GM23338 (cell line): Measurements from ENCODE around the gene C6orf89. TPM values are rescaled to one million over a fixed set of nuclear protein-coding genes. Genes with fewer than 3 reads are reported as not detected.

Experiments used
- ATAC-seq: fragments of 200-7000 bp; cut with Tn5 transposase; 3 replicates; pipeline ENCODE4 v1.9.1; 2020
- DNase-seq: peaks from one replicate; pipeline ENCODE4 v3.0.0-alpha.2; 2015; ENCODE audit warnings: low spot score
- H2AFZ ChIP-seq: fragments of 200-600 bp; sonication (generic); 2 replicates; pipeline ENCODE4 v1.8.0; 2016; ENCODE audit warnings: antibody characterized with exemption, mild to moderate bottlenecking, moderate library complexity
- H3F3A ChIP-seq: fragments of 200-600 bp; sonication (generic); replicated peaks from 2 replicates; pipeline ENCODE4 v1.8.0; 2017; ENCODE audit warnings: antibody characterized with exemption, mixed run types, low read depth
- H3K27ac ChIP-seq: fragments of 200-600 bp; sonication (generic); 2 replicates; pipeline ENCODE4 v1.6.1; 2016; ENCODE audit warnings: low read depth
- H3K27me3 ChIP-seq: fragments of 200-600 bp; sonication (generic); 2 replicates; pipeline ENCODE4 v1.8.0; 2016; ENCODE audit warnings: mild to moderate bottlenecking, mixed run types, moderate library complexity; ENCODE audit not compliant: insufficient read depth
- H3K36me3 ChIP-seq: fragments of 200-600 bp; sonication (generic); 2 replicates; pipeline ENCODE4 v1.8.0; 2016; ENCODE audit warnings: mild to moderate bottlenecking; ENCODE audit not compliant: insufficient read depth
- H3K4me1 ChIP-seq: fragments of 200-600 bp; sonication (generic); 2 replicates; pipeline ENCODE4 v1.8.0; 2016; ENCODE audit warnings: mild to moderate bottlenecking, moderate library complexity; ENCODE audit not compliant: insufficient read depth
- H3K4me2 ChIP-seq: fragments of 200-600 bp; sonication (generic); 2 replicates; pipeline ENCODE4 v1.7.1; 2017; ENCODE audit warnings: mixed run types
- H3K4me3 ChIP-seq: fragments of 200-600 bp; sonication (generic); 2 replicates; pipeline ENCODE4 v1.6.1; 2016; ENCODE audit warnings: mixed run types
- H3K79me2 ChIP-seq: fragments of 200-600 bp; sonication (generic); replicated peaks from 2 replicates; pipeline ENCODE4 v1.8.0; 2017; ENCODE audit warnings: mild to moderate bottlenecking; ENCODE audit not compliant: insufficient read depth
- H3K9me2 ChIP-seq: fragments of 200-600 bp; sonication (generic); 2 replicates; pipeline ENCODE4 v1.8.0; 2017; ENCODE audit not compliant: insufficient read depth
- H4K20me1 ChIP-seq: fragments of 200-600 bp; sonication (generic); replicated peaks from 2 replicates; pipeline ENCODE4 v1.8.0; 2017; ENCODE audit warnings: mild to moderate bottlenecking; ENCODE audit not compliant: insufficient read depth
- H3K27ac Mint-ChIP-seq: 2 replicates; pipeline ENCODE4 v1.8.0; 2020; ENCODE audit warnings: inconsistent platforms, mild to moderate bottlenecking, moderate library complexity, mixed read lengths
- H3K27me3 Mint-ChIP-seq: 3 replicates; pipeline ENCODE4 v1.8.0; 2022; ENCODE audit warnings: low read depth, mild to moderate bottlenecking, moderate library complexity, mixed read lengths, inconsistent platforms; ENCODE audit not compliant: insufficient read depth, poor library complexity
- H3K36me3 Mint-ChIP-seq: 3 replicates; pipeline ENCODE4 v1.8.0; 2021; ENCODE audit warnings: low read depth, mild to moderate bottlenecking, inconsistent platforms, moderate library complexity, mixed read lengths
- H3K4me1 Mint-ChIP-seq: 3 replicates; pipeline ENCODE4 v1.8.0; 2020; ENCODE audit warnings: mild to moderate bottlenecking, inconsistent platforms, mixed read lengths
- H3K4me3 Mint-ChIP-seq: 3 replicates; pipeline ENCODE4 v1.8.0; 2021; ENCODE audit warnings: moderate library complexity, mild to moderate bottlenecking, inconsistent platforms, mixed read lengths
- H3K9me3 Mint-ChIP-seq: 3 replicates; pipeline ENCODE4 v1.8.0; 2020; ENCODE audit warnings: moderate library complexity, mild to moderate bottlenecking, inconsistent platforms, mixed read lengths
- CREB1 ChIP-seq: fragments of 250-450 bp; sonication (Bioruptor Pico); IDR thresholded peaks from 2 replicates; pipeline ENCODE4 v1.5.0; 2020; ENCODE audit warnings: low read depth, mild to moderate bottlenecking, moderate library complexity
- CTCF ChIP-seq, 2 experiments: fragments of 200-600 bp in 1 of 2; sonication (generic) in 1 of 2; conservative IDR thresholded peaks; 2 replicates each; pipeline versions ENCODE4 v1.5.1 to v1.6.1; 2016 to 2017; ENCODE audit warnings: antibody characterized with exemption in 2 of 2, low read depth in 2 of 2, mild to moderate bottlenecking in 2 of 2, moderate library complexity in 1 of 2
- ETS1 ChIP-seq: IDR thresholded peaks from 2 replicates; pipeline ENCODE4 v1.6.1; 2016; ENCODE audit warnings: antibody characterized with exemption
- EZH2 ChIP-seq: fragments of 200-600 bp; sonication (generic); IDR thresholded peaks from one replicate; pipeline ENCODE4 v1.8.0; 2017; ENCODE audit warnings: antibody characterized with exemption, mild to moderate bottlenecking, low read depth; ENCODE audit not compliant: unreplicated experiment
- EZH2phosphoT487 ChIP-seq: fragments of 200-600 bp; sonication (generic); IDR thresholded peaks from one replicate; pipeline ENCODE4 v1.8.1; 2018; ENCODE audit warnings: antibody characterized with exemption; ENCODE audit not compliant: unreplicated experiment
- JUNB ChIP-seq: IDR thresholded peaks from one replicate; pipeline ENCODE4 v1.6.1; 2016; ENCODE audit warnings: antibody characterized with exemption; ENCODE audit not compliant: unreplicated experiment
- NANOG ChIP-seq: IDR thresholded peaks from 2 replicates; pipeline ENCODE4 v1.6.1; 2016; ENCODE audit warnings: antibody characterized with exemption, borderline replicate concordance
- POLR2AphosphoS5 ChIP-seq: IDR thresholded peaks from 2 replicates; pipeline ENCODE4 v1.6.1; 2016; ENCODE audit warnings: antibody characterized with exemption, low read depth
- REST ChIP-seq: IDR thresholded peaks from one replicate; pipeline ENCODE4 v1.6.1; 2018; ENCODE audit warnings: antibody characterized with exemption; ENCODE audit not compliant: unreplicated experiment
- STAT1 ChIP-seq: IDR thresholded peaks from one replicate; pipeline ENCODE4 v1.6.1; 2016; ENCODE audit warnings: antibody characterized with exemption; ENCODE audit not compliant: unreplicated experiment
- ZNF114 ChIP-seq: fragments of 250-450 bp; sonication (Bioruptor Pico); IDR thresholded peaks from 2 replicates; pipeline ENCODE4 v1.5.0; 2020; ENCODE audit warnings: mild to moderate bottlenecking, moderate library complexity
- ZNF331 ChIP-seq: fragments of 250-450 bp; sonication (Bioruptor Pico); IDR thresholded peaks from 2 replicates; pipeline ENCODE4 v1.5.0; 2020; ENCODE audit warnings: low read depth, mild to moderate bottlenecking, moderate library complexity
- polyA plus RNA-seq: library from polyadenylated mRNA; unstranded; fragments of >200 nt; fragmentation: Nextera tagmentation; extraction: Ambion mirVana; gene quantifications from 2 replicates; pipeline ENCODE4 v1.2.1, GENCODE V29; 2016
- total RNA-seq: library from RNA; depleted of rRNA; stranded (reverse); fragments of >200 nt; shearing (Covaris generic); gene quantifications from 2 replicates; pipeline ENCODE4 v1.2.3, GENCODE V29; 2014
- TF ChIP-seq, protein P1 (sequence below): fragments of 250-450 bp; sonication (Bioruptor Pico); IDR thresholded peaks from 2 replicates; pipeline ENCODE4 v1.5.0; 2020; ENCODE audit warnings: mild to moderate bottlenecking, moderate library complexity

Gene C6orf89
- total and polyA plus RNA-seq, 2 experiments from 2014 or later: 3.7 to 7.9 TPM

DNA sequence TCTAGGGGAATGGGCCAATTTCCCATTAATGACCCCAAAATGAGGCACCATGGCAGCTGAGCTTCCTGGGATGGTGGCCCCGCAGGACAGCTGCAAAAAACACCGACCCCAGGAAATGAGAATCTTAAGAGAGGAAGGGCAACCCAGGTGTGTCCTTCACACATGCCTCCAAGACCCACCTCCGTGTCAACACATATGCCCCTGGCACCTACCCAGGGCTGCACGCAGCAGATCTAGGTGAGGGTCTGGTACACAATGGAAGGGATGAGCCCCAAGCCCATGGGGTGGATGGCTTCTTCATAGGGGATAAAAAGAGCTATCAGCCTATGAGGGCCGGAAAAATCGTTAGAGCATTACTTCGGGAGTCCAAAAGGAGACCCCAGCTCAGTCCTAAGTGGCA is 90.8 kb downstream of the C6orf89 start:
- no peak for TF ChIP-seq REST
- no peak for TF ChIP-seq ZNF114 (CRISPR knock-in tag)
- no peak for TF ChIP-seq ZNF331 (CRISPR knock-in tag)
- no peak for TF ChIP-seq ETS1
- no peak for TF ChIP-seq STAT1
- TF ChIP-seq EZH2phosphoT487: no peak
- no peak for TF ChIP-seq POLR2AphosphoS5
- TF ChIP-seq JUNB: no peak
- TF ChIP-seq CTCF (conservative IDR thresholded peaks at IDR 0.05; ENCODE audit: low read depth in 2 of 2): no peak
- TF ChIP-seq EZH2: no peak
- TF ChIP-seq, protein P1, sequence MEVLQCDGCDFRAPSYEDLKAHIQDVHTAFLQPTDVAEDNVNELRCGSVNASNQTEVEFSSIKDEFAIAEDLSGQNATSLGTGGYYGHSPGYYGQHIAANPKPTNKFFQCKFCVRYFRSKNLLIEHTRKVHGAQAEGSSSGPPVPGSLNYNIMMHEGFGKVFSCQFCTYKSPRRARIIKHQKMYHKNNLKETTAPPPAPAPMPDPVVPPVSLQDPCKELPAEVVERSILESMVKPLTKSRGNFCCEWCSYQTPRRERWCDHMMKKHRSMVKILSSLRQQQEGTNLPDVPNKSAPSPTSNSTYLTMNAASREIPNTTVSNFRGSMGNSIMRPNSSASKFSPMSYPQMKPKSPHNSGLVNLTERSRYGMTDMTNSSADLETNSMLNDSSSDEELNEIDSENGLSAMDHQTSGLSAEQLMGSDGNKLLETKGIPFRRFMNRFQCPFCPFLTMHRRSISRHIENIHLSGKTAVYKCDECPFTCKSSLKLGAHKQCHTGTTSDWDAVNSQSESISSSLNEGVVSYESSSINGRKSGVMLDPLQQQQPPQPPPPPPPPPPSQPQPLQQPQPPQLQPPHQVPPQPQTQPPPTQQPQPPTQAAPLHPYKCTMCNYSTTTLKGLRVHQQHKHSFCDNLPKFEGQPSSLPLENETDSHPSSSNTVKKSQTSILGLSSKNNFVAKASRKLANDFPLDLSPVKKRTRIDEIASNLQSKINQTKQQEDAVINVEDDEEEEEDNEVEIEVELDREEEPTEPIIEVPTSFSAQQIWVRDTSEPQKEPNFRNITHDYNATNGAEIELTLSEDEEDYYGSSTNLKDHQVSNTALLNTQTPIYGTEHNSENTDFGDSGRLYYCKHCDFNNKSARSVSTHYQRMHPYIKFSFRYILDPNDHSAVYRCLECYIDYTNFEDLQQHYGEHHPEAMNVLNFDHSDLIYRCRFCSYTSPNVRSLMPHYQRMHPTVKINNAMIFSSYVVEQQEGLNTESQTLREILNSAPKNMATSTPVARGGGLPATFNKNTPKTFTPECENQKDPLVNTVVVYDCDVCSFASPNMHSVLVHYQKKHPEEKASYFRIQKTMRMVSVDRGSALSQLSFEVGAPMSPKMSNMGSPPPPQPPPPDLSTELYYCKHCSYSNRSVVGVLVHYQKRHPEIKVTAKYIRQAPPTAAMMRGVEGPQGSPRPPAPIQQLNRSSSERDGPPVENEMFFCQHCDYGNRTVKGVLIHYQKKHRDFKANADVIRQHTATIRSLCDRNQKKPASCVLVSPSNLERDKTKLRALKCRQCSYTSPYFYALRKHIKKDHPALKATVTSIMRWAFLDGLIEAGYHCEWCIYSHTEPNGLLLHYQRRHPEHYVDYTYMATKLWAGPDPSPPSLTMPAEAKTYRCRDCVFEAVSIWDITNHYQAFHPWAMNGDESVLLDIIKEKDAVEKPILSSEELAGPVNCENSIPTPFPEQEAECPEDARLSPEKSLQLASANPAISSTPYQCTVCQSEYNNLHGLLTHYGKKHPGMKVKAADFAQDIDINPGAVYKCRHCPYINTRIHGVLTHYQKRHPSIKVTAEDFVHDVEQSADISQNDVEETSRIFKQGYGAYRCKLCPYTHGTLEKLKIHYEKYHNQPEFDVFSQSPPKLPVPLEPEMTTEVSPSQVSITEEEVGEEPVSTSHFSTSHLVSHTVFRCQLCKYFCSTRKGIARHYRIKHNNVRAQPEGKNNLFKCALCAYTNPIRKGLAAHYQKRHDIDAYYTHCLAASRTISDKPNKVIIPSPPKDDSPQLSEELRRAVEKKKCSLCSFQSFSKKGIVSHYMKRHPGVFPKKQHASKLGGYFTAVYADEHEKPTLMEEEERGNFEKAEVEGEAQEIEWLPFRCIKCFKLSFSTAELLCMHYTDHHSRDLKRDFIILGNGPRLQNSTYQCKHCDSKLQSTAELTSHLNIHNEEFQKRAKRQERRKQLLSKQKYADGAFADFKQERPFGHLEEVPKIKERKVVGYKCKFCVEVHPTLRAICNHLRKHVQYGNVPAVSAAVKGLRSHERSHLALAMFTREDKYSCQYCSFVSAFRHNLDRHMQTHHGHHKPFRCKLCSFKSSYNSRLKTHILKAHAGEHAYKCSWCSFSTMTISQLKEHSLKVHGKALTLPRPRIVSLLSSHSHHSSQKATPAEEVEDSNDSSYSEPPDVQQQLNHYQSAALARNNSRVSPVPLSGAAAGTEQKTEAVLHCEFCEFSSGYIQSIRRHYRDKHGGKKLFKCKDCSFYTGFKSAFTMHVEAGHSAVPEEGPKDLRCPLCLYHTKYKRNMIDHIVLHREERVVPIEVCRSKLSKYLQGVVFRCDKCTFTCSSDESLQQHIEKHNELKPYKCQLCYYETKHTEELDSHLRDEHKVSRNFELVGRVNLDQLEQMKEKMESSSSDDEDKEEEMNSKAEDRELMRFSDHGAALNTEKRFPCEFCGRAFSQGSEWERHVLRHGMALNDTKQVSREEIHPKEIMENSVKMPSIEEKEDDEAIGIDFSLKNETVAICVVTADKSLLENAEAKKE (CRISPR knock-in tag): no peak
- no peak for TF ChIP-seq CREB1
- no peak for TF ChIP-seq NANOG
- no peak overlapping the region for H3K27ac Mint-ChIP-seq
- peaks cover 20% of the 10 kb centered on the region for H3K4me1 ChIP-seq
- no peaks in the 10 kb centered on the region for H3K9me2 ChIP-seq
- H3K9me3 Mint-ChIP-seq: no peaks in the 10 kb centered on the region
- DNase-seq (no peak), ATAC-seq (no peak)
- peaks cover 26% of the 10 kb centered on the region for H3K4me1 Mint-ChIP-seq
- H3K79me2 ChIP-seq: peaks cover 34% of the 10 kb centered on the region
- no peaks in the 10 kb centered on the region for H3K27me3 ChIP-seq
- no peak overlapping the region for H3K4me3 Mint-ChIP-seq
- no peak overlapping the region for H2AFZ ChIP-seq
- no peak overlapping the region for H3K4me2 ChIP-seq
- peaks cover 7% of the 10 kb centered on the region for H3K27me3 Mint-ChIP-seq
- H3K36me3 ChIP-seq: peaks cover 56% of the 10 kb centered on the region
- H3K27ac ChIP-seq: no peak overlapping the region
- no peak overlapping the region for H3K4me3 ChIP-seq
- H3F3A ChIP-seq: peaks cover 4% of the 10 kb centered on the region
- peaks cover 34% of the 10 kb centered on the region for H4K20me1 ChIP-seq
- H3K36me3 Mint-ChIP-seq: peaks cover 75% of the 10 kb centered on the region
